Ishikawa (cell line): ENCODE results near the gene GPR52.

Experiments
- TAF1 ChIP-seq: IDR thresholded peaks from 2 replicates; pipeline ENCODE4 v1.6.1; 2012; ENCODE audit warnings: low read depth, mild to moderate bottlenecking
- TCF12 ChIP-seq: IDR thresholded peaks from 2 replicates; pipeline ENCODE4 v1.6.1; 2012; ENCODE audit warnings: low read depth
- YY1 ChIP-seq: IDR thresholded peaks from 2 replicates; pipeline ENCODE4 v1.6.1; 2012; ENCODE audit warnings: low read depth
- TF ChIP-seq, protein P1 (sequence below): IDR thresholded peaks from 2 replicates; pipeline ENCODE4 v1.6.1; 2012; ENCODE audit warnings: low read depth, mild to moderate bottlenecking

GRCh38 chr1:174408146-174408545, 39.6 kb upstream of the GPR52 start:
- TF ChIP-seq TCF12 (no peak), YY1 (no peak), TAF1 (no peak)
- TF ChIP-seq, protein P1, sequence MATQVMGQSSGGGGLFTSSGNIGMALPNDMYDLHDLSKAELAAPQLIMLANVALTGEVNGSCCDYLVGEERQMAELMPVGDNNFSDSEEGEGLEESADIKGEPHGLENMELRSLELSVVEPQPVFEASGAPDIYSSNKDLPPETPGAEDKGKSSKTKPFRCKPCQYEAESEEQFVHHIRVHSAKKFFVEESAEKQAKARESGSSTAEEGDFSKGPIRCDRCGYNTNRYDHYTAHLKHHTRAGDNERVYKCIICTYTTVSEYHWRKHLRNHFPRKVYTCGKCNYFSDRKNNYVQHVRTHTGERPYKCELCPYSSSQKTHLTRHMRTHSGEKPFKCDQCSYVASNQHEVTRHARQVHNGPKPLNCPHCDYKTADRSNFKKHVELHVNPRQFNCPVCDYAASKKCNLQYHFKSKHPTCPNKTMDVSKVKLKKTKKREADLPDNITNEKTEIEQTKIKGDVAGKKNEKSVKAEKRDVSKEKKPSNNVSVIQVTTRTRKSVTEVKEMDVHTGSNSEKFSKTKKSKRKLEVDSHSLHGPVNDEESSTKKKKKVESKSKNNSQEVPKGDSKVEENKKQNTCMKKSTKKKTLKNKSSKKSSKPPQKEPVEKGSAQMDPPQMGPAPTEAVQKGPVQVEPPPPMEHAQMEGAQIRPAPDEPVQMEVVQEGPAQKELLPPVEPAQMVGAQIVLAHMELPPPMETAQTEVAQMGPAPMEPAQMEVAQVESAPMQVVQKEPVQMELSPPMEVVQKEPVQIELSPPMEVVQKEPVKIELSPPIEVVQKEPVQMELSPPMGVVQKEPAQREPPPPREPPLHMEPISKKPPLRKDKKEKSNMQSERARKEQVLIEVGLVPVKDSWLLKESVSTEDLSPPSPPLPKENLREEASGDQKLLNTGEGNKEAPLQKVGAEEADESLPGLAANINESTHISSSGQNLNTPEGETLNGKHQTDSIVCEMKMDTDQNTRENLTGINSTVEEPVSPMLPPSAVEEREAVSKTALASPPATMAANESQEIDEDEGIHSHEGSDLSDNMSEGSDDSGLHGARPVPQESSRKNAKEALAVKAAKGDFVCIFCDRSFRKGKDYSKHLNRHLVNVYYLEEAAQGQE, result no peak
